Raji (cell line): ENCODE results near the gene PCDHB5.

Experiments
- POLR2A ChIP-seq: IDR thresholded peaks from 2 replicates; pipeline ENCODE4 v1.6.1; 2011; ENCODE audit warnings: low read depth, low read length, control low read depth; ENCODE audit not compliant: insufficient read depth

Gene PCDHB5

DNA sequence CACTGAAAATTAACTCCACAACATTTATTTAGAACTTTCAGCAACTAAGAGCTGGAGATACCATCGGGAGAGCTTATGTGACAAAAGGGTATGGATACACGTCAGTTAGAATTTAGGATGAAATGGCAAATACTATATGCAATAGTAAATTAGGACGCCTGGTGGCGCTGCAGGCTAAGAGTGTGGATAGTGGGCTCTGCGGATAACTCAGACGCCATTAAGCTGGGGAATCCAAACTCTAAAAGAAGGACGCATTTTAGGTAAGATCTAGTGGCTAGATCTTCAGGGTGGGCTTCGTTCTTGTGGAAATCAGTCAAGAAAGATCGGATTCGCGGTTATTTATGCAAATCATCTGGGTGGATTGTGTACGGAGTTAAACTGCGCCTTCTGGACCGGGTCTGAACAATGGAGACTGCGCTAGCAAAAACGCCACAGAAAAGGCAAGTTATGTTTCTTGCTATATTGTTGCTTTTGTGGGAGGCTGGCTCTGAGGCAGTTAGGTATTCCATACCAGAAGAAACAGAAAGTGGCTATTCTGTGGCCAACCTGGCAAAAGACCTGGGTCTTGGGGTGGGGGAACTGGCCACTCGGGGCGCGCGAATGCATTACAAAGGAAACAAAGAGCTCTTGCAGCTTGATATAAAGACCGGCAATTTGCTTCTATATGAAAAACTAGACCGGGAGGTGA, at the start of gene PCDHB5:
PCDHB5 (plus strand) TSS at position 177 of the 688 bp plus-strand sequence; CDS start at position 406, 229 bp downstream.
- TF ChIP-seq POLR2A, result no peak

DNA sequence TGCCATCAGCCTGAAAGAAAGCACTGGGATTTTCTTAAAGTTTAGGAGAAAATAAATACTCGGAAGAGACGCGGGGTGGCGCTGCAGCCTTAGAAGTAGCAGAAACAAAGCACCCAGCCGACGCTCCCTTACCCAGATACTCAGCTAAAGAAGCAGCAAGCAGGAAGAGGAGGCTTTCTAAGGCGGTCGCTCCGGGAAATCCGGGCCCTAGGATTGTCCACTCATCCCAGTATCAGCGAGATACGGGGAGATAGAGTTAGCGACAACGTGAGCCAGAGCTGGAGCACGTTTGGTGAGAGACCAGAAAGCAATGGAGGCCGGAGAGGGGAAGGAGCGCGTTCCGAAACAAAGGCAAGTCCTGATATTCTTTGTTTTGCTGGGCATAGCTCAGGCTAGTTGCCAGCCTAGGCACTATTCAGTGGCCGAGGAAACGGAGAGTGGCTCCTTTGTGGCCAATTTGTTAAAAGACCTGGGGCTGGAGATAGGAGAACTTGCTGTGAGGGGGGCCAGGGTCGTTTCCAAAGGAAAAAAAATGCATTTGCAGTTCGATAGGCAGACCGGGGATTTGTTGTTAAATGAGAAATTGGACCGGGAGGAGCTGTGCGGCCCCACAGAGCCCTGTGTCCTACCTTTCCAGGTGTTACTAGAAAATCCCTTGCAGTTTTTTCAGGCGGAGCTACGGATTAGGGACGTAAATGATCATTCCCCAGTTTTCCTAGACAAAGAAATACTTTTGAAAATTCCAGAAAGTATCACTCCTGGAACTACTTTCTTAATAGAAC, 40.3 kb upstream of the PCDHB5 start, which contains the start of gene PCDHB2:
PCDHB2 (plus strand) TSS at position 135 of the 782 bp plus-strand sequence; CDS start at position 311, 176 bp downstream.
- TF ChIP-seq POLR2A, result no peak

DNA sequence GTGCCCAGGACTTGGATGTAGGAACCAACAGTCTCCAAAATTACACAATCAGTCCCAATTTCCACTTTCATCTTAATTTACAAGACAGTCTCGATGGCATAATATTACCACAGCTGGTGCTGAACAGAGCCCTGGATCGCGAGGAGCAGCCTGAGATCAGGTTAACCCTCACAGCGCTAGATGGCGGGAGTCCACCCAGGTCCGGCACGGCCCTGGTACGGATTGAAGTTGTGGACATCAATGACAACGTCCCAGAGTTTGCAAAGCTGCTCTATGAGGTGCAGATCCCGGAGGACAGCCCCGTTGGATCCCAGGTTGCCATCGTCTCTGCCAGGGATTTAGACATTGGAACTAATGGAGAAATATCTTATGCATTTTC, 39.8 kb upstream of the PCDHB5 start:
- TF ChIP-seq POLR2A, result no peak

DNA sequence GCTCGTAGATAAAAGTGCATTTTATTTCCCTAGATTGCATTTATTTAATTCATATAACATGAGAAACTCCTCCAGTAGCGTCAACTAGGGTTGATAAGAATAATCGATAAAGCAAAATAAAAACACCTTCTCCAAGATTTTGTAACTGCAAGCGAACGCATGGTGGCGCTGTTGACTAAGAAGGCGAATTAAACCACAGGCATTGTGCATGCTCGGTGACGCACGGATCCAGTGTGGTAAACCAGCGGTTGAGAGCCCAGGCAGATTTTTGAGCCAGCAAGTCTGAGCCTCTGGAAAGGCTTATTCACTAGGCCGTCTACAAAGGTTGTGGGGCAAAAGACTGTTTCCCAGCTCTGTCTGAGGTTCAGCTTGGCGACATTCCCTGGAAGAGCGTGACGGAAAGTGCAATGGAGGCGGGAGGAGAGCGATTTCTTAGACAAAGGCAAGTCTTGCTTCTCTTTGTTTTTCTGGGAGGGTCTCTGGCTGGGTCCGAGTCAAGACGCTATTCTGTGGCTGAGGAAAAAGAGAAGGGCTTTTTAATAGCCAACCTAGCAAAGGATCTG, 34.7 kb upstream of the PCDHB5 start, which contains the start of gene PCDHB3:
PCDHB3 (plus strand) TSS at position 231 of the 563 bp plus-strand sequence; CDS start at position 408, 177 bp downstream.
- no peak for TF ChIP-seq POLR2A

DNA sequence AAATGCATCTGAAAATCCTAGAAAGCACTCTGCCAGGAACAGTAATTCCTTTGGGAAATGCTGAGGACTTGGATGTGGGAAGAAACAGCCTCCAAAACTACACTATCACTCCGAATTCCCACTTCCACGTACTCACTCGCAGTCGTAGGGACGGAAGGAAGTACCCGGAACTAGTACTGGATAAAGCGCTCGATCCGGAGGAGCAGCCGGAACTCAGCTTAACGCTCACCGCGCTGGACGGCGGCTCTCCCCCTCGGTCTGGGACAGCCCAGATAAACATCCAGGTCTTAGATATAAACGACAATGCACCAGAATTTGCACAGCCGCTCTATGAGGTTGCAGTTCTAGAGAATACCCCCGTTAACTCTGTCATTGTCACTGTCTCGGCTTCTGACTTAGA, 33.9 kb upstream of the PCDHB5 start:
- TF ChIP-seq POLR2A, result no peak

DNA sequence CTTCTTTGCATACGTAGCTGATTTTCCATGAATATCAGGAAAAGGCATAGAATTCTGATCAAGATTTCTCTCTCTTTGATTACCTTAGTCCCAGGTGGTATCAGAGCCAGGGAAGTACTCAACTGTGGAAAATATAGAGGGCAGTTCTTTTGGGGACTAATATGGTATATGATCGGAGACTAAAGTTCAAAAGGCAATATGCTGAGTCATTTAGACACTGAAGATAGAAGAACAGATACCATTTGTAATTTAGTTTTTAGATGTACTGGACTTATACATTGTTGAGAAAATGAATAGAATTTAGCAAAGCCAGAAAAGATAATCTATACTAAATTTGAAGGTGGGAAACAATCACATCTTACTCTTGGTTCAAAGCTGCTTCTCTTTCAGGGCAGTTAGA, 29.7 kb upstream of the PCDHB5 start:
- TF ChIP-seq POLR2A, result no peak

DNA sequence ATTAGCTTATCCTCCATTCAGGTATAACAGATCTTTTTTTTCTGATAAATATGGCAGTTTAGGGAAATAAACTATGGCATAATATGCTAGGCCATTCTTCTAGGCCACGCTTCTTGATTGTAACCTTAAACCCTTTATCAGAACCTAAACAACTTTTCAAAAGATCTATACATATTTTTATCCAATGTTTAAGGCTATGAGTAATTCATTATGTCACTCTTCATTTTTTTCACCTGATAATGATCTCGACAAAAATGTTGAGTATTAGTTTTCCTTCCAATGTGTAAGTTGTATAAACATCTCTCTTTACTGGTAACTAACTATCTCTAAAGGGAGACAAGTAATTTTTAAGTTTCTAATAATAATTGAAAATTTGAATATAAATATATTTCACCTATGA, 15.8 kb upstream of the PCDHB5 start:
- TF ChIP-seq POLR2A, result no peak

DNA sequence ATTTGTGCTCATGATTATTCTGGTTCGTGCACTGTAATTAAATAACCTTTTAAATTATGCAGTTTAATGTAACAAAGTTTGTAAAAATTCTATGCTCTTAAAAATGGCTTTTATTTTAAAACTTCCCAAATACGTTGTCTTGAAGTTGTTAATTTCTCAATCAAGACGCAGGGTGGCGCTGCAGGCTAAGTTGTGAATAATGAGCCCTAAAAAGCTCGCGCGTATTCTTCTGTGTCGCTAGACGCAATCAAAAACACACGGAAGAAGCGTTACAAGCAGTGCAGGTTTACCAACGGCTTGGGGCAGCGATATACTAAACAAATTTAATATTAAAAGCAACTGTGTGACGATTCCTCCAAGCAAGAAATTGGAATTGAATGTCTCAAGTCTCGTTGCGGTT, 13.4 kb upstream of the PCDHB5 start, which contains the start of gene PCDHB4:
PCDHB4 (plus strand) TSS at position 256 of the 400 bp plus-strand sequence. CDS start 181 bp downstream, outside the sequence.
- no peak for TF ChIP-seq POLR2A

DNA sequence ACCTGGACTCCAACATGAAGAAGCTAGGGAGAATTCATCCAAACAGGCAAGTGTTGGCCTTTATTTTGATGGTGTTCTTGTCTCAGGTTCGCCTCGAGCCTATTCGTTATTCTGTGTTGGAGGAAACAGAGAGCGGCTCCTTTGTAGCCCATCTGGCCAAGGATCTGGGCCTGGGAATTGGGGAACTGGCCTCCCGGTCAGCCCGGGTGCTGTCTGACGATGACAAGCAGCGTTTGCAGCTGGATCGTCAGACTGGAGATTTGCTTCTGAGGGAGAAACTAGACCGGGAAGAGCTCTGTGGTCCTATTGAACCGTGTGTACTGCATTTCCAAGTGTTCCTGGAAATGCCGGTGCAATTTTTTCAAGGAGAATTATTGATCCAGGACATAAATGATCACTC, 13.0 kb upstream of the PCDHB5 start:
- no peak for TF ChIP-seq POLR2A

DNA sequence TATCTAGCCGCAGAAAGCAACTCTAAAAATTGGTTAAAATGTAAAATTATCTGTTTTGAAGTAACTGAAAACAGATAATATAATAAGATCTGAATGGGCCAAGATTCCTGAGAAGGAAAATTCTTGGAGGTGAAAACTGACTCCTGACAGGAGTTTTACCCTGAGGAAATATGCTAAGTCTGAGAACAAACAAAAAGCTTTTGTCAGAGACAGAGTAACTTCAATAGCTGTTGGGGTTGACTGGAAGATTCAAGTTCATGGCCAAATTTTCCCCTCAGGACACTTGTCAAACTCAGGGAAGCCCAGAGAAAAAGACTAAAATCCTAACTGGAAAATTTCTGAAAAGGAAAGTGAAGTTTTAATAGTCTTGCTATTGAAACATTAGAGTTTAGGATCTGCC, 7.7 kb upstream of the PCDHB5 start:
- TF ChIP-seq POLR2A, result no peak

DNA sequence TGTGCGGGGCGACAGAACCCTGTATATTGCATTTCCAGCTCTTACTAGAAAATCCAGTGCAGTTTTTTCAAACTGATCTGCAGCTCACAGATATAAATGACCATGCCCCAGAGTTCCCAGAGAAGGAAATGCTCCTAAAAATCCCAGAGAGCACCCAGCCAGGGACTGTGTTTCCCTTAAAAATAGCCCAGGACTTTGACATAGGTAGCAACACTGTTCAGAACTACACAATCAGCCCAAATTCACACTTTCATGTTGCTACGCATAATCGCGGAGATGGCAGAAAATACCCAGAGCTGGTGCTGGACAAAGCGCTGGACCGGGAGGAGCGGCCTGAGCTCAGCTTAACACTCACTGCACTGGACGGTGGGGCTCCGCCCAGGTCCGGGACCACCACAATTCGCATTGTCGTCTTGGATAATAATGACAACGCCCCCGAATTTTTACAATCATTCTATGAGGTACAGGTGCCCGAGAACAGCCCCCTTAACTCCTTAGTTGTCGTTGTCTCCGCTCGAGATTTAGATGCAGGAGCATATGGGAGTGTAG, 786 bp downstream of the PCDHB5 start:
- TF ChIP-seq POLR2A, result no peak

DNA sequence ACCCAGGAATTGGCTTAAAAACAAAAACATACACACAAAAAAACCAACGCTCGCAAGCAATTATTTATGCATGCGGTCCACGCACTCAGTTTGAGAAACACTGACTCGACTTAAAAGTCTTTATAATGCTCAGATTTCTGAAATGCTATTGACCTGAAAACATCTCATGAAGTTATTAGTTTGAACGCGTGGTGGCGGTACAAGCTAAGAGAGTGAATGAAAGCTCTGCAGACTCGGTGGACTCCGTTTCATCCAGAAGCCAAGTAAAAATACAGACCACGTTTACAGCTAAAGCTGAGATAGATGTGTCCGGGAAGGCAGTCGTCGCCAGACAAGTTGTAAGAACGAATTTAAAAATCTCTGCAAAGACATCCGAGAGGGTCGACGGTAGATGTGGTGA, 14.8 kb downstream of the PCDHB5 start, which contains the start of gene PCDHB6:
PCDHB6 (plus strand) TSS at position 246 of the 400 bp plus-strand sequence. CDS start 201 bp downstream, outside the sequence.
- TF ChIP-seq POLR2A, result no peak

DNA sequence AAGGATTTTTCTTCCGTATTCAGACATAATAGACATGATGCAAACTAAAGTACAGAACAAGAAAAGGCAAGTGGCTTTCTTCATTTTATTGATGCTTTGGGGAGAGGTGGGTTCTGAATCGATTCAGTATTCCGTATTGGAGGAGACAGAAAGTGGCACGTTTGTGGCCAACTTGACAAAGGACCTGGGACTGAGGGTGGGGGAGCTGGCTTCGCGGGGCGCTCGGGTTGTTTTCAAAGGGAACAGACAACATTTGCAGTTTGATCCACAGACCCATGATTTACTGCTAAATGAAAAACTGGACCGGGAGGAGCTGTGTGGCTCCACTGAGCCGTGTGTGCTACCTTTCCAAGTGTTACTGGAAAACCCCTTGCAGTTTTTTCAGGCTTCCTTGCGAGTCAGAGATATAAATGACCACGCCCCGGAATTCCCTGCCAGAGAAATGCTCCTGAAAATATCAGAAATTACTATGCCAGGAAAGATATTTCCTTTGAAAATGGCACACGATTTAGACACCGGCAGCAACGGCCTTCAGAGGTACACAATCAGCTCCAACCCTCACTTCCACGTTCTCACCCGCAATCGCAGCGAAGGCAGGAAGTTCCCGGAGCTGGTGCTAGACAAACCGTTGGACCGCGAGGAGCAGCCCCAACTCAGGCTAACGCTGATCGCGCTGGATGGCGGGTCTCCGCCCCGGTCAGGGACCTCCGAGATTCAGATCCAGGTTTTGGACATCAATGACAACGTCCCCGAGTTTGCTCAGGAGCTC, 15.4 kb downstream of the PCDHB5 start:
- TF ChIP-seq POLR2A, result no peak

DNA sequence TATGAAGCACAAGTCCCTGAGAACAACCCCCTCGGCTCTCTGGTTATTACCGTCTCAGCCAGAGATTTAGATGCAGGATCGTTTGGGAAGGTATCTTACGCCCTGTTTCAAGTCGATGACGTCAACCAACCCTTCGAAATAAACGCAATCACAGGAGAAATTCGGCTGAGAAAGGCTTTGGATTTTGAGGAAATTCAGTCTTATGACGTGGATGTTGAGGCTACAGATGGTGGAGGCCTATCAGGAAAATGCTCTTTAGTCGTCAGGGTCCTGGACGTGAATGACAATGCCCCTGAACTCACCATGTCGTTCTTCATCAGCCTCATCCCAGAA, 16.0 kb downstream of the PCDHB5 start:
- no peak for TF ChIP-seq POLR2A

DNA sequence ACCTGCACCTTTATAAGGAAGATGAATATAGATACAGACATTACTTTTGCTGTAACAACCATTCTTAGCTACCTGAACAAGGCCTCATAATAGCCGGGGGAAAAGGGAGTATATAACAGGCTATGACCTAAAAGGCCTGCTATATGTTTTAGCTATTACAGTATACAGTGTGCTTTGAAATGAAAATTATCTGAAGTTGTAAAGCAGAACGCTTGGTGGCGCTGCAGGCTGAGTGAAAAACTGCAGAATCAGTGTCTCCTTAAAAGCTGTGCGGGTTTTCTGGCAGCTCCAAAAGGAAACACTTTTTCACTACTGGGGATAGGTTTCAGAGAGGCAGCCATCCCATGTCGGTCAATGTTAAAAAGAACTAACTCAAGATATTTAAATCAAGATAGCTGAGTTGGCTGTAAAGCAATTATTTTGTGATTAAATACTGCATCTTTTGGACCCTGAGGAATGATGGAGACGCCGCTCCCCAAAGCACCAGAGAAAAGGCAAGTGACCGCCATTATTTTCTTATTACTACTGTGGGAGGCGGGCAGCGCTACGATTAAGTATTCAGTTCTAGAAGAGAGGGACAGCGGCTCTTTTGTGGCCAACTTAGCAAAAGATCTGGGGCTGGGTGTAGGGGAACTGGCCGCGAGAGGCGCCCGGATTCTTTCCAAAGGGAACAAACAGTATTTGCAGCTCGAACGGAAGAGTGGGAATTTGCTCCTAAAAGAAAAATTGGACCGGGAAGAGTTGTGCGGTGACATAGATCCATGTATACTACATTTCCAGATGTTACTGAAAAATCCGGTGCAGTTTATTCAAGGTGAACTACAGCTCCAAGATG, 20.8 kb downstream of the PCDHB5 start:
- TF ChIP-seq POLR2A, result no peak
